Right renal pelvis (tissue), 4 donors: ENCODE results near the gene SHOX. TPM values are rescaled to one million over a fixed set of nuclear protein-coding genes. Genes with fewer than 3 reads are reported as not detected.
"Not testable (repeated sequence)": the region's sequence is repeated elsewhere in the genome, so short reads cannot be mapped to it uniquely, and the experiment has no call there.

Experiments used
- DNase-seq, 4 donors: peaks; one replicate each; pipeline ENCODE4 v3.0.0-alpha.2; 2013; ENCODE audit warnings: low read depth in 4 of 4, low spot score in 3 of 4, missing footprints in 1 of 4
- polyA plus RNA-seq, 4 donors: library from polyadenylated mRNA; unstranded; fragments of 120-200 nt; gene quantifications; one replicate each; pipeline ENCODE4 v1.2.1, GENCODE V29; 2013; ENCODE audit not compliant: insufficient read length in 4 of 4

The SHOX gene
- polyA plus RNA-seq, result under 1 TPM in 2 of 4 donors, not detected in 2; 0.08 to 0.09 TPM

DNA sequence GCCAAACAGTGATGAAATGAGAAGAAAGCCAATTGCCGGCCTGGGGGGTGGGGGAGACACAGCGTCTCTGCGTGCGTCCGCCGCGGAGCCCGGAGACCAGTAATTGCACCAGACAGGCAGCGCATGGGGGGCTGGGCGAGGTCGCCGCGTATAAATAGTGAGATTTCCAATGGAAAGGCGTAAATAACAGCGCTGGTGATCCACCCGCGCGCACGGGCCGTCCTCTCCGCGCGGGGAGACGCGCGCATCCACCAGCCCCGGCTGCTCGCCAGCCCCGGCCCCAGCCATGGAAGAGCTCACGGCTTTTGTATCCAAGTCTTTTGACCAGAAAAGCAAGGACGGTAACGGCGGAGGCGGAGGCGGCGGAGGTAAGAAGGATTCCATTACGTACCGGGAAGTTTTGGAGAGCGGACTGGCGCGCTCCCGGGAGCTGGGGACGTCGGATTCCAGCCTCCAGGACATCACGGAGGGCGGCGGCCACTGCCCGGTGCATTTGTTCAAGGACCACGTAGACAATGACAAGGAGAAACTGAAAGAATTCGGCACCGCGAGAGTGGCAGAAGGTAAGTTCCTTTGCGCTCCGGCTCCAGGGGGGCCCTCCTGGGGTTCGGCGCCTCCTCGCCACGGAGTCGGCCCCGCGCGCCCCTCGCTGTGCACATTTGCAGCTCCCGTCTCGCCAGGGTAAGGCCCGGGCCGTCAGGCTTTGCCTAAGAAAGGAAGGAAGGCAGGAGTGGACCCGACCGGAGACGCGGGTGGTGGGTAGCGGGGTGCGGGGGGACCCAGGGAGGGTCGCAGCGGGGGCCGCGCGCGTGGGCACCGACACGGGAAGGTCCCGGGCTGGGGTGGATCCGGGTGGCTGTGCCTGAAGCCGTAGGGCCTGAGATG lies at the start of gene SHOX:
SHOX (plus strand) TSS at position 180 of the 885 bp plus-strand sequence; CDS start at position 287, 107 bp downstream.
- no peak for DNase-seq

DNA sequence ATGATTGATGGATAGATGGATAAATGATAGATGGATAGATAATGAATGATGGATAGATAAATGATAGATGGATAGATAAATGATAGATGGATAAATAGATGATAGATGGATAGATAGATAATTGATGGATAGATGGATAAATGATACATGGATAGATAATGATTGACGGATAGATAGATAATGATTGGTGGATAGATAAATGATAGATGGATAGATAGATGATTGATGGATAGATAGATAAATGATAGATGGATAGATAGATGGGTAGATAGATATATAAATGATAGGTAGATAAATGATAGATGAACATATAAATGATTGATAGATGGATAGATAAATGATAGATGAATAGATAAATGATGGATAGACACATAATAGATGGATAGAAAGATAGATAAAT lies 49.5 kb upstream of the SHOX start:
- DNase-seq, result no peak

DNA sequence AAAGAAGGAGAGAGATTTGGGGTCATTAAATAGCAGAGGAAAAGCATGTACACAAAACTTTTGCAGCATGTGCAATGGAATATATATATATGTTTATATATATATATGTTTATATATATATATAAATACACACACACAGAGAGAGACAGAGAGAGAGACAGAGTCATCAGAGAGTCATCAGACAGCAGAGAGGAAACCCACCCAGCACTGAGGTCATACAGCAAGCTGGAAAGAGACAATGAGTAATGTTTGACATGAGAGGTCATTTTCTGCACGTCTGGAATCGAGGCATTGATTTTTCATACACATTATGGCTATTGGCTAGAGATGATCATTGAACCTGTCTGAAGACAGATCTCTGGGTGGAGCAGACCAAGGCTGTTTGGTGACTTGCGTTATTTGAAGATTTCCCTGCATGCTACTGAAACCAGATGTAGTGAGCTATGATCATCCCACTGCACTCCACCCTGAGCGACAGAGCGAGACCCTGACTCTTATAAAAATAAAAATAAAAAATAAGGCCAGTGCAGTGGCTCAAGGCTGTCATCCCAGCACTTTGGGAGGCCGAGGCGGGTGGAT lies 48.8 kb upstream of the SHOX start:
- no peak for DNase-seq

DNA sequence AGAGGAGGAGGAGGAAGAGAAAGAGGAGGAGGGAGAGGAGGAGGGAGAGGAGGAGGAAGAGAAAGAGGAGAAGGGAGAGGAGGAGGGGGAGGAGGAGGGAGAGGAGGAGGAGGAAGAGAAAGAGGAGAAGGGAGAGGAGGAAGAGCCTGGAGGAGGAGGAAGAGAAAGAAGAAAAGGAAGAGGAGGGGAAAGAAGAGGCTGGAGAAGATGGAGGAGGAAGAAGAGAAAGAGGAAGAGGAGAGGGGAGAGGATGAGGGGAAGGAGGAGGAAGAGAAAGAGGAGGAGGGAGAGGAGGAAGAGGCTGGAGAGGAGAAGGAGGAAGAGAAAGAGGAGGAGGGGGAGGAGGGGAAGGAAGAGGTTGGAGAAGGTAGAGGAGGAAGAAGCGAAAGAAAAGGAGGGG lies 46.0 kb upstream of the SHOX start:
- no peak for DNase-seq

DNA sequence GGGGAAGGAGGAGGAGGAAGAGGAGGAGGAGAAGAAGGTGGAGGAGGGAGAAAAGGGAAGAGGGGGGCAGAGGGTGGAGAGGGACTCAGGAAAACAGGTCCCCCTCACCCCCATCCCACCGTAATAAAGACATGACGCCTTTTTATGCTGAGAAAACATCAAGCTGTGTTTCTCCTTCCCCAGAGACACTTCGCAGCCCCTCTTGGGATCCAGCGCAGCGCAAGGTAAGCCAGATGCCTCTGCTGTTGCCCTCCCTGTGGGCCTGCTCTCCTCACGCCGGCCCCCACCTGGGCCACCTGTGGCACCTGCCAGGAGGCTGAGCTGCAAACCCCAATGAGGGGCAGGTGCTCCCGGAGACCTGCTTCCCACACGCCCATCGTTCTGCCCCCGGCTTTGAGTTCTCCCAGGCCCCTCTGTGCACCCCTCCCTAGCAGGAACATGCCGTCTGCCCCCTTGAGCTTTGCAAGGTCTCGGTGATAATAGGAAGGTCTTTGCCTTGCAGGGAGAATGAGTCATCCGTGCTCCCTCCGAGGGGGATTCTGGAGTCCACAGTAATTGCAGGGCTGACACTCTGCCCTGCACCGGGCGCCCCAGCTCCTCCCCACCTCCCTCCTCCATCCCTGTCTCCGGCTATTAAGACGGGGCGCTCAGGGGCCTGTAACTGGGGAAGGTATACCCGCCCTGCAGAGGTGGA lies 45.3 kb upstream of the SHOX start:
- DNase-seq, result no peak

DNA sequence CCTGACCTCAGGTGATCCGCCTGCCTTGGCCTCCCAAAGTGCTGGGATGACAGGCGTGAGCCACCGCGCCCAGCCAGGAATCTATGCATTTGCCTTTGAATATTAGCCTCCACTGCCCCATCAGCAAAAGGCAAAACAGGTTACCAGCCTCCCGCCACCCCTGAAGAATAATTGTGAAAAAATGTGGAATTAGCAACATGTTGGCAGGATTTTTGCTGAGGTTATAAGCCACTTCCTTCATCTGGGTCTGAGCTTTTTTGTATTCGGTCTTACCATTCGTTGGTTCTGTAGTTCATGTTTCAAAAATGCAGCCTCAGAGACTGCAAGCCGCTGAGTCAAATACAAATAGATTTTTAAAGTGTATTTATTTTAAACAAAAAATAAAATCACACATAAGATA lies 44.2 kb upstream of the SHOX start:
- DNase-seq, result no peak

DNA sequence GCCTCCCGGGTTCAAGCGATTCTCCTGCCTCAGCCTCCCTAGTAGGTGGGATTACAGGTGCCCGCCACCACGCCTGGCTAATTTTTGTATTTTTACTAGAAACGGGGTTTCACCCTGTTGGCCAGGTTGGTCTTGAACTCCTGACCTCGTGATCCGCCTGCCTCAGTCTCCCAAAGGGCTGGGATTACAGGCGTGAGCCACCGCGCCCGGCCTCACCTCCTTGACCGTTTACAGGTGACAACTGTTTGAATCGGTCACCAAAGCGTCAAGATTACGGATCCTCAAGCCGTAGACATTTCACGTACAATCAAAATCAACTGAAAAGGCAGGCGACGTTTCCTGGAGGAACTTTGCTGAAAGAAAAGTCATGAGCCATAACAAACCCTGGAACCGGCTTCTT lies 41.3 kb upstream of the SHOX start:
- not testable (repeated sequence) for DNase-seq

DNA sequence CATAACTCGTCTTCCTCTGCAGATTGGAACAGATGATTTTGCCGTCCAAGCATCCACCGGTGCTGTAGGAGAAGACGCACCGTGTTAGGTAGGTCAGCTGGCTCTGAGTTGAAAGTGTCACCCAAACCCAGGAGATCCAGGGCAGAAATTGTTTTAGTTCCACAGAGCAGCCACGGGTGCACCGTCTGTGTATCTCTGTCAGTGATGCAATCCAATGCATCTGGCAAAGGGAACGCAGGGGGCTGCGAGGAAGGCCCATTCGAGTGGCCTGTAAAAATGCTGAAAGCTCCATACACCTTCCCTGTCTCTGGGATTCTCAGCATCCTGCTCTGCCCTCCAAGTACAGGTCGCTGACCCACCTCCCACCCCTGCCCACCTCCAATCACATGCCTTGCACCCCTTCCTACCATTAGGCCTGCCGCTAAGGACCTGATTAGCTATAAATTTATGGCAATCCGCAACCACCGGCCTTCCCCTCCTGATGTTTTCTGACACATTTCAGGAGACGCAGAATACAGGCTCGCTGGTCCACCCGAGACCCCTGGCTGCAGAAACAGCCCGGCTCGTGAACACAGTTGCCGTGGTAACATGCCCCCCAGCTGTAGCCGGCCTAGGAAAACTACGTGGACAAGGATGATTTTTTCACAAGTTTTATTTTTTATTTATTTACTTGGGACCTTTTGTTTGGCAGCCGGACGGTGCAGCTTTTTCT lies 39.7 kb upstream of the SHOX start:
- DNase-seq, result no peak

DNA sequence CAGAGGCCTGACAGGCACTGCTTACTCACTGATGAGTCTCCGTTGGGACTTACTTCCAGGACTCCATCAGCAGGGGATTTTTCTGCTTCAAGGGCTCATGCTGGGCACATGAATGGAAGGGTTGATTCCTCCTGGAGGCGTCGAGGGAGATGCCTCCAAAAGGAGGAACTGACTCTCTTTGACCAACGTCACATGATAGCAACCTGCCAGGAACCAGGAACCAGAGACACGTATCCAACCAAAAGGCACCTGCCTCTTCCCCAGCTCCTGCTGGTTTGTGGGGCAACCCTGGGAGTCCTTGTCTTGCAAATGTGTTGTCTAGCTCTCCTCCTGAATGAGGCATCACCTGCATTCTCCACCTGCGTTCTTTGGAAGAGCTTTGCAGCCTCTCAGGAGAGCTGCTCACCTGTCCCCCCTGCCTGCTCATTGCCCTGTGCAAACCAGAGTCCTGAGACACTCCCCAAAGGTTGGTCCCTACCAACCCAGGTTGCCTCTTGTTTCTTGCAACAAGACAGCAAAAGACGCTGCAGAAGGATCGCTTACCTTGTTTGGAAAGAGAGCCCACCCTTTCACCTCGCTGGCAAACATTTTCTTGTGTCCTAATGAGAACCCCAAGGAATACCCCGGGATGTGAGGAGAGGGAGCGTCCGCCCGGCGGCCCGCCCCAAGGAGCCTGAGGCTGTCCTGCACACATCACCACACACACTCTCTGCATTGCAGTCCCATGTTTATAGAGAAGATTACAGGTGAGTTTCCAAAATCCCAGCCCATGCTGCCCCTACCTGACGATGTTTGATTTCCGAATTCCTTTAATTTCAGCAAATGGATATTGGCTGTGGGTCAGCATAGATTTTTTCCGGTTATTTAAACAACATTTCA lies 30.5 kb upstream of the SHOX start:
- no peak for DNase-seq

DNA sequence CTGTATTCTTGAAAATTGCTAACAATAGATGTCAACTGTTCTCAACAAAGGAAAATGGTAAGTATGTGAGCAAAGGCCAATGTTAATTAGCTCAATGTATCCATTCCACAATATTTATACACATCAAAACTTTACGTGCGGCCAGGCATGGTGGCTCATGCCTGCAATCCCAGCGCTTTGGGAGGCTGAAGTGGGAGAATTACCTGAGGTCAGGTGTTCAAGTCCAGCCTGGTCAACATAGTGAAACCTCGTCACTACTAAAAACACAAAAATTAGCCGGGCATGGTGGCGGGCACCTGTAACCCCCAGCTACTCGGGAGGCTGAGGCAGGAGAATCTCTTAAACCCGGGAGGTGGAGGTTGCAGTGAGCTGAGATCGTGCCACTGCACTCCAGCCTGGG lies 27.6 kb upstream of the SHOX start:
- not testable (repeated sequence) for DNase-seq

DNA sequence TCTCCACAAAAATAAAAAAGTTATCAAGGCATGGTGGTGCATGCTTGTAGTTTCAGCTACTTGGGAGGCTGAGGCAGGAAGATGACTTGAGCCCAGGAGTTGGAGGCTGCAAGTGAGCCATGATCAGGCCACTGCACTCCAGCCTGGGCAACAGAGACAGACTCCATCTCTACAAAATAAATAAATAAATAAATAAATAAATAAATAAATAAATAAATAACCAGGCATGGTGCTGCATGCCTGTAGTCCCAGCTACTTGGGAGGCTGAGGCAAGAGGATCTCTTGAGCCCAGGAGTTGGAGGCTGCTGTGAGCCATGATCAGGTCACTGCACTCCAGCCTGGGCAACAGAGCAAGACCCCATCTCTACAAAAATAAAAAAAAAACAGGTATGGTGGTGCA lies 26.0 kb upstream of the SHOX start:
- DNase-seq, result not testable (repeated sequence)

DNA sequence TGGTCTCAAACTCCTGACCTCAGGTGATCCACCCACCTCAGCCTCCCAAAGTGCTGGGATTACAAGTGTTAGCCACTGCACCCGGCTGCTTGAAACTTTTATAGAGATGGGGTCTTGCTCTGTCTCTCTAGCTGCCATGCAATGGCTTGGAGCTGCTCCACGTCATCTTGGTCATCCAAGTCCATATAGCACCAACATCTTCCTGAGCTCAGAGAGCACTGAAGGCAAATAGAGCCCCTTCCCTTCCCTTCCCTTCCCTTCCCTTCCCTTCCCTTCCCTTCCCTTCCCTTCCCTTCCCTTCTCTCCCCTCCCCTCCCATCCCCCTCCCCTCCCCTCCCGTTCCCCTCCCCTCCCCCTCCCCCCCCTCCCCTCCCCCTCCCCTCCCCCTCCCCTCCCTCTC lies 22.5 kb upstream of the SHOX start:
- DNase-seq, result not testable (repeated sequence)

DNA sequence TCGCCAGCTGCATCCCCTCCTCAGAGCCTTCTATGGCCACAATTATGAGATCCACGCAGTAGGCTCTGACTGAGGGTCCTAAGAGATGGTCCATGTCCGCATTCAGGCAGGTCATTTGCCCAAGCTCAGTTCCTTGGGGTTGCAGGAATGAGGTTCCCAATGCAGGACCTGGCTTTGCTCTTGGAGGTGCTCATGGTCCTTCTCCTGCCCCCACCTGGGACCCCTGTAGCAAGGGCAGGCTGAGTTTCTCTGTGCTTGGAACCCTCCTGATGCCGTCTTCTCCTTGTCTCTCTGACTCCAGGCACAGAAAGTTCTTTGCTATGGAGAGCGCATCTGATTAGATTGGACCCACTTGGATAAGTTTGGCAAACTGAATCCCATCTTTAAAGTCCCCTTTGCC lies 16.5 kb upstream of the SHOX start:
- DNase-seq, result no peak

DNA sequence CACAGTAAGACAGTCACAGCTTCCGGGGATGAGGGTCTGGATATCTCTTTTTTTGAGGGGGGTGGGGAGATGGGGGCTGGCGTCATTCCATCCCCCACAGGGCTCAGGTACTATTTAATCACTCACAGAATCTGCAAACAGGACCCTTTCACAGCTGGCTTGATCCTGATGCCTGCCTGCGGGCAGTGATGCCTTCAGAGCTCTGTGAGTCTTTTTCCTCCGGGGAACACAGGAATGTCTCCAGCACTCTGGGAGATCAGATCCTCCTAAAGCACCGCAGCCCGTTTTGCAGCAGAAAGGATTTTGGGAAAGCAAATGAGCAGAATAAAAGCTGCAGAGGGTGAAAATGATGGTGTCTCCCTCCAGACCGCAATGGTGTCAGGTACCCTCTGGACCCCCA lies 13.2 kb upstream of the SHOX start:
- no peak for DNase-seq

DNA sequence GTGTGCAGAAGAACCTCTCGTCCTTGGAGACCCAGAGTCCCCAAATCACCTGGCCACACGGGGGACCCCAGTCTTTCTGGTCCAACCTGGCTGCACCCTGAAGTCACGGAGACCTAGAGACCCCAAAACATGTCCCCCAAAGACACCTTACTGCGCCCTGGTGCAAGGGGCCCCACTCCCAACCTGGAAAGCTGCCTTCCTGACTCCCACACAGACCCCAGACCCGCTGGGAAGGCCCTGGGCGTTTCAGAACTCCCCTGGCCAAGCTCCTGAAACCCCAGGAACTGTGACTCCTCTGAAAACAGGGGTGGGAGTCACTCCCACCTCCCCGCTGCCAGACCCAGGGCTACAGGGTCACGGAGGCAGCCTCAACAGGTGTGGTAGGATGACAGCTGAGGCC lies 12.7 kb upstream of the SHOX start:
- DNase-seq, result no peak

DNA sequence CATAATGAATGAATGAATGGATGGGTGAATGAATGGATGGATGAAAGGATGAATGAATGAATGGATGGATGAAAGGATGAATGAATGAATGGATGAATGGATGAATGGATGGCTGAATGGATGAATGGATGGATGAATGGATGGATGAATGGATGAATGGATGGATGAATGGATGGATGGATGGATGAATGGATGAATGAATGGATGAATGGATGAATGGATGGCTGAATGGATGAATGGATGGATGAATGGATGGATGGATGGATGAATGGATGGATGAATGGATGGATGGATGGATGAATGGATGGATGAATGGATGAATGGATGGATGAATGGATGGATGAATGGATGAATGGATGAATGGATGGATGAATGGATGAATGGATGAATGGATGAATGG lies 12.3 kb upstream of the SHOX start:
- DNase-seq, result not testable (repeated sequence)

DNA sequence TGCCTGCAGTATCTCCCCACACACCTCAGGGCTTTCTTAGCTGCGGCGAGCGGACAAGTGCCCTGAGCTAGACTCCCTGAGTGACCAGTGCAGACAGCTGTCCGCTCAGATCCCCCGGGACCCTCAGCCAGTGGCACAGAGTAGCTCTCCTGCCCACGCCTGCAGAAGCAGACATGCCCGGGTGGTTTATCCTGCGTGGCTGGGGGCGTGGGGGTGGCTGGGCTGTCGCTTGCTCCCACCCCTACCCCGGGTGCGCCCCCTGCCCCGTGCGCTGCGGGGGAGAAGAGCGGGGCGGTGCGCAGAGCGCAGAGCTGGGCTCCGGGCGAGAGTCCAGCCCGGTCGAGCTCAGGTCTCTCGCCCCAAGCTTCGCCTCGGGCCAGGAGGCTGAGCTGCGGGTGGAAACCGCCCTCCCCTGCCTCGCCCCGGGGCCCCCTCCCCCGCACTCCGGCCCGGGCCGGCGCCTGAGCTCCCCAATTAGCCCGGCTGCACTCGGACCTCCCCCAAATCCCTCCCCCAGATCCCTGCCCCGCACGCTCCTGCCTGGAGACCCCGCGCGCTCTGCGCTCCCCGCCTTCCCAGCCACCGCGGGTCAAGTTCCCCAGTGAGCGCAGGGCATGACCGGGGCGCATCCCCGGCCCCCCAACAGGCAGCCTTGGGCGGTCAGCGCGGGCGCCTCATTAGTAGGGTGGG lies 11.7 kb upstream of the SHOX start:
- no peak for DNase-seq

DNA sequence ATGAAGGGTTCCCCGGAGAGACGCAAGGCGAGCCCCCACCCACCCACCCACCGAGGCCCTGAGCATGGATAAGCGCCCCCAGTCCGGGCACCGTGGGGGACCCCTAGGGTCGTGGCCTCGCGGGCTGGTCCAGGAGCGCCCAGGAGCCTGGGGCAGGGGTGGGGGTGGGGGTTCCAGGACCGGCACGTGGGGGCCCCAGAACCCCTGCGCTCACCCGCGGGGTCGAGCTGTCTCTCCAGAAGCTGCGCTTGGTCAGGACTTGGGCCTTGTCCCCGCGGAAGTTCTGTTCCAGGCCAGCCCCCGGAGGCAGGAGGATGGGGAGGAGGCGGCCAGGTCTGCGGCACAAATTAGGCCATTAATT lies 11.2 kb upstream of the SHOX start:
- no peak for DNase-seq

DNA sequence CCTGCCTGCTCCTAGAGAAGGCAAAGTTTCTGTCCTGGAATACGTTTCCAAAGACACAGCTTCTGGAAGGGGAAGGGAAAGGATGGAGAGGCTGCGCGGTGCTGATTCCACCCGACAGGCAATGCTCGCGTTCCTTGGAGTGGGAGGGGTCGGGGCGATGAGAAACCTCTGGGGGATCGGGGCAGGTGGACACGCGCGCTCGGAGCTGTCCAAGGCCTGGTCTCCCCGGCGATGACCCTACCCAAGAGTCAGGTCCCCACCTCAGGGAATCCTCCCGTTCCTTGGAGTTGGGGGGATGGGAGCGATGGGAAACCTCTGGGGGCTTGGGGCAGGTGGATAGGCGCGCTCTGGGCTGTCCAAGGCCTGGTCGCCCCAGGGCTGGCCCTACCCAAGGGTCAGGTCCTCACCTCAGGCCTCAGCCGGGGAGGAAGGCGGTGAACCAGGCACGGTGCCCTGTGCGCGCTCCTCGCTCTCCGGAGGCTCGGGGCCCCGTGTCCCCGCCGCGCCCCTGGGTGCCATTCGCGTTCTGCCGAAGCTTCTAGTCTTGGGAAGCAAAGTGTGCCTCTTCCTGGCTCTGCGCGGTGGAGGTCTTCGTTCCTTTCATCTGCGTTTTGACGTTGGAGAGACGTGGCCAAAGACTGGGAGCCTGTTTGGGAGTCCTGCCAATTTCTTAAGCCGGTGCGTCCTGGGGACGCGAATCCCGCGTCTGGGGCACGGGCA lies 10.6 kb upstream of the SHOX start:
- no peak for DNase-seq
